ENCODE measurements around the gene PNMA6F.

Gene PNMA6F

DNA sequence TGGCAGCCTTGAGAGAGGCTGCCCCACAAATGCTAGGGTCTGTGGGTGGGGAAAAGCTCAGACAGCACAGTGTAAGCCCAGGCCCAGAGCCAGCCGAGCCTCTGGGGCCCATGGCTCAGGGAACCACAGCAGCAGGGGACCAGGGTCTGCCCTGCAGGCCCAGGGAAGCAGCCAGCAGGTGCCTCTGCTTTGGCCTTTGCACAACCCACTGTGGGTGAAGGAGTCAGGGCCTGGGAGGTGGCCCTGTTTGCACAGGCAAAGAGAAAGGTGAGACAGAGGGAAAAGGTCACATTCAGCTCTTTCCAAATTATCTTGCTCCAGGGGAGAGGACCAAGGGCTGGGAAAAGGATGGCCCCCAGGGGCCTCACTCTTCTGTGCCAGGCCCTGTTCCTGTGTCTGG is 8.7 kb downstream of the PNMA6F start:
- TF ChIP-seq CTCF (IDR thresholded peaks at IDR 0.05) = no peak
- DNase-seq = no peak
- no peaks in the 10 kb centered on the region for H3K9me3 ChIP-seq
- no peaks in the 10 kb centered on the region for H3K36me3 ChIP-seq
- H3K27me3 ChIP-seq = no peaks in the 10 kb centered on the region
- no peak overlapping the region for H3K4me3 ChIP-seq
- no peak overlapping the region for H3K27ac ChIP-seq
- intact Hi-C loops (cut with DNase I; ENCODE audit: low total_unique reads) = no loop called here
- H3K4me1 ChIP-seq = no peaks in the 10 kb centered on the region

GRCh38 chrX:153312041-153312440 is 9.5 kb downstream of the PNMA6F start:
- intact Hi-C loops (cut with DNase I; ENCODE audit: low total_unique reads) = no loop called here
- Histone ChIP-seq H3K9me3 (no peaks in the 10 kb centered on the region), H3K36me3 (no peaks in the 10 kb centered on the region), H3K27ac (no peak overlapping the region), H3K4me1 (no peaks in the 10 kb centered on the region), H3K4me3 (no peak overlapping the region), H3K27me3 (no peaks in the 10 kb centered on the region)
- DNase-seq = no peak
- no peak for TF ChIP-seq CTCF (IDR thresholded peaks at IDR 0.05)

DNA sequence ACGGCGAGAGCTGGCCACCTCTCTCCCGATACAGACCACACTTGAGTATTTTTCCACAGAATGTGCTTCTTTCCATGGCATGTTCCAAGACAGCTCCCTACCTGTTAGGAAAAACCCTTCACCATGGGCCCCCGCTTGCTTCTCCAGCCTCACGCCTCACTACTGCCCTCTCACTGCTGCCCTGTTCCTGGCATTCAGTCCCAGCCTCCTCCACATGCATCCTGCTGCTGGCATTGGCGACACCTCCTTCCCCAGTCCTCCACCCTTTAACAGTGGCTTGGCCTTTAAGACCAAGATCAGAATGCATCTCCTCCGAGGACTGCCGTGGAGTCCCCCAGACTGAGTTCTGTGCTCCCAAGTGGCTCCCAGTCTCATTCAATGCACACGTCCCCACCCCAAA is 10.7 kb downstream of the PNMA6F start:
- DNase-seq = no peak
- no peak overlapping the region for H3K4me3 ChIP-seq
- no peaks in the 10 kb centered on the region for H3K27me3 ChIP-seq
- H3K27ac ChIP-seq = no peak overlapping the region
- intact Hi-C loops (cut with DNase I; ENCODE audit: low total_unique reads) = no loop called here
- H3K9me3 ChIP-seq = no peaks in the 10 kb centered on the region
- H3K36me3 ChIP-seq = no peaks in the 10 kb centered on the region
- no peaks in the 10 kb centered on the region for H3K4me1 ChIP-seq
- TF ChIP-seq CTCF (IDR thresholded peaks at IDR 0.05) = no peak

- TF ChIP-seq CTCF (IDR thresholded peaks at IDR 0.05) = no peak
- intact Hi-C loops (cut with DNase I; ENCODE audit: low total_unique reads) = no loop called here
- Histone ChIP-seq H3K27me3 (no peaks in the 10 kb centered on the region), H3K9me3 (no peaks in the 10 kb centered on the region), H3K4me1 (no peaks in the 10 kb centered on the region), H3K36me3 (no peaks in the 10 kb centered on the region), H3K27ac (no peak overlapping the region), H3K4me3 (no peak overlapping the region)
- DNase-seq = no peak
These were observed 14.0 kb downstream of the PNMA6F start for GRCh38 chrX:153307276-153308178.

DNA sequence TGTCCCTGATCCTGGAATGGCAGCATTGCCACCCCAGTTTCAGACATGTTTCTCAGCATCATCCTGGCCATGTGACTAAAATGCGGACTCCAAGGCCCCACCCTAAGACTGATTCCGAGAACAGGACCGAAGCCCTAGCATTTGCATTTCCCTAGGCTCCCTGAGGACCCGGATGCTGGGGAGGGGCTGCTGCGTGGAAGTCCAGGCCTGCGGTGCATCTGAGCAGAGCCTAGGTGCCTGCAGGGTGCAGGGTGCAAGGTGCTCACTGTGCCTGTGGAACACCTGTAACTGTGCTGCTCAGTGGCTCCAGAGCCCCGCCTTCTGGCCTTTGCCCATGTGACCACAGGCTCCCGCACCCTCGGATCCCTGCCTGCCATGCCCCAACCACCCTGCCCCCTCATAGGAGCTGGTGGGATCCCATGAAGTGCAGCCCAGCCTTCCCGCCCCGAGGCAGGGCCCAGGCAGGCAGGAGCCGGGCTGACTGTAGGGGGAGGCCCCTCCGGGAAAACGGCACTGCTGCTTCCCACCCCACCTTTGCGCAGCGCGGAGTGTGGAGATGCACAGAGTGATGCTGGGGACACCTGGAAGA is 14.9 kb downstream of the PNMA6F start:
- no peak for DNase-seq
- H3K4me3 ChIP-seq = no peak overlapping the region
- no peak overlapping the region for H3K27ac ChIP-seq
- H3K4me1 ChIP-seq = no peaks in the 10 kb centered on the region
- no peaks in the 10 kb centered on the region for H3K36me3 ChIP-seq
- H3K27me3 ChIP-seq = no peaks in the 10 kb centered on the region
- intact Hi-C loops (cut with DNase I; ENCODE audit: low total_unique reads) = no loop called here
- TF ChIP-seq CTCF (IDR thresholded peaks at IDR 0.05) = no peak
- H3K9me3 ChIP-seq = no peaks in the 10 kb centered on the region
